HCT116 (cell line): ENCODE data around the gene LSM4. TPM values are rescaled to one million over a fixed set of nuclear protein-coding genes. Genes with fewer than 3 reads are reported as not detected.

Experiments
- ATAC-seq: fragments of 200-7000 bp; cut with Tn5 transposase; 2 replicates; pipeline ENCODE4 v1.9.1; 2020; ENCODE audit warnings: mild to moderate bottlenecking, moderate library complexity
- BruUV-seq: library from RNA; stranded (reverse); fragments of 400-500 nt; replicated peaks from 2 replicates; lab custom pipeline; 2021; lab: Mats Ljungman, UMichigan
- CTCF ChIA-PET: fragments of 300-600 bp; sonication (Branson Sonifier 250); formaldehyde crosslinking; loops from one replicate; lab custom pipeline; 2021; ENCODE audit warnings: antibody characterized with exemption; lab: Charles Lee
- POLR2A ChIA-PET: fragments of 300-600, 350-600 bp; sonication (Branson Sonifier 250); formaldehyde crosslinking; loops from one replicate; lab custom pipeline; 2021; ENCODE audit warnings: antibody characterized with exemption; lab: Charles Lee
- RAD21 ChIA-PET, 2 experiments: fragments of 300-600 bp; sonication (Branson Sonifier 250); formaldehyde crosslinking; loops; one replicate each; lab custom pipeline; 2023; ENCODE audit warnings: low total read pairs in 2 of 2; ENCODE audit not compliant: uncharacterized antibody in 2 of 2, unreplicated experiment in 2 of 2, low non-redundant PET in 1 of 2; lab: Charles Lee
- DNase-seq: peaks from one replicate; pipeline ENCODE4 v3.0.0-alpha.2; 2010; ENCODE audit warnings: low read depth, low spot score
- H2AFZ ChIP-seq: fragments of 200-600 bp; shearing (Covaris generic), sonication (generic); 2 replicates; pipeline ENCODE4 v1.6.1; 2017; ENCODE audit warnings: low read depth, mixed run types, mixed read lengths, antibody characterized with exemption, low read length; ENCODE audit not compliant: poor library complexity, severe bottlenecking
- H3K27ac ChIP-seq: 2 replicates; pipeline ENCODE4 v1.5.1; 2012; ENCODE audit warnings: low read depth, low read length
- H3K27me3 ChIP-seq: fragments of 200-600 bp; sonication (generic); 2 replicates; pipeline ENCODE4 v1.6.1; 2016; ENCODE audit warnings: mixed run types, low read length, mixed read lengths; ENCODE audit not compliant: insufficient read depth
- H3K36me3 ChIP-seq, 2 experiments: fragments of 200-500 bp in 1 of 2; fragments of 200-600 bp in 1 of 2; sonication (Bioruptor generic) in 1 of 2; sonication (generic) in 1 of 2; 2 replicates each; pipeline versions ENCODE4 v1.5.1 to v1.6.1; 2014 to 2016; ENCODE audit warnings: low read length in 2 of 2, inconsistent platforms in 1 of 2, mixed read lengths in 1 of 2, mixed run types in 1 of 2; ENCODE audit not compliant: insufficient read depth in 2 of 2, control insufficient read depth in 1 of 2
- H3K4me1 ChIP-seq, 2 experiments: fragments of 200-600 bp in 1 of 2; sonication (generic) in 1 of 2; 2 replicates each; pipeline versions ENCODE4 v1.5.1 to v1.6.1; 2012 to 2017; ENCODE audit warnings: low read length in 2 of 2, inconsistent platforms in 1 of 2, mild to moderate bottlenecking in 1 of 2, mixed read lengths in 1 of 2, mixed run types in 1 of 2, moderate library complexity in 1 of 2; ENCODE audit not compliant: insufficient read depth in 2 of 2, control insufficient read depth in 1 of 2
- H3K4me2 ChIP-seq: fragments of 200-600 bp; sonication (generic); 2 replicates; pipeline ENCODE4 v1.6.1; 2017; ENCODE audit warnings: mixed run types, low read length, mixed read lengths
- H3K4me3 ChIP-seq, 2 experiments: fragments of 200-600 bp in 1 of 2; sonication (generic) in 1 of 2; replicated peaks in 1 of 2; 2 replicates each; pipeline ENCODE4 v1.5.1; 2011 to 2016; ENCODE audit warnings: low read length in 2 of 2, control low read depth in 1 of 2, low read depth in 1 of 2, mild to moderate bottlenecking in 1 of 2, mixed read lengths in 1 of 2, mixed run types in 1 of 2
- H3K79me2 ChIP-seq: fragments of 200-600 bp; sonication (generic); 2 replicates; pipeline ENCODE4 v1.6.1; 2017; ENCODE audit warnings: mild to moderate bottlenecking, mixed run types, low read length, moderate library complexity, mixed read lengths; ENCODE audit not compliant: insufficient read depth
- H3K9ac ChIP-seq: fragments of 200-600 bp; sonication (generic); 2 replicates; pipeline ENCODE4 v1.6.1; 2016; ENCODE audit warnings: low read length, mixed read lengths
- H3K9me2 ChIP-seq: fragments of 200-600 bp; sonication (generic), shearing (Covaris generic); 2 replicates; pipeline ENCODE4 v1.6.1; 2017; ENCODE audit warnings: mixed run types, mild to moderate bottlenecking, moderate library complexity; ENCODE audit not compliant: insufficient read depth
- H3K9me3 ChIP-seq, 2 experiments: fragments of 200-500 bp in 1 of 2; fragments of 200-600 bp in 1 of 2; sonication (Bioruptor generic) in 1 of 2; sonication (generic) in 1 of 2; 2 replicates each; pipeline ENCODE4 v1.6.1; 2014 to 2017; ENCODE audit warnings: low read length in 2 of 2, mixed read lengths in 2 of 2, inconsistent platforms in 1 of 2, low read depth in 1 of 2, mild to moderate bottlenecking in 1 of 2, mixed run types in 1 of 2, moderate library complexity in 1 of 2; ENCODE audit not compliant: control insufficient read depth in 1 of 2, insufficient read depth in 1 of 2
- H4K20me1 ChIP-seq: fragments of 200-600 bp; sonication (generic), shearing (Covaris generic); 2 replicates; pipeline ENCODE4 v1.6.1; 2017; ENCODE audit warnings: mixed run types, mild to moderate bottlenecking, moderate library complexity; ENCODE audit not compliant: insufficient read depth
- CEBPB ChIP-seq: IDR thresholded peaks from 2 replicates; pipeline ENCODE4 v1.6.1; 2012; ENCODE audit warnings: low read depth
- EGR1 ChIP-seq: IDR thresholded peaks from 2 replicates; pipeline ENCODE4 v1.6.1; 2012; ENCODE audit warnings: low read depth
- ELF1 ChIP-seq: IDR thresholded peaks from 2 replicates; pipeline ENCODE4 v1.6.1; 2012; ENCODE audit warnings: low read depth, borderline replicate concordance
- EZH2phosphoT487 ChIP-seq: fragments of 200-600 bp; IDR thresholded peaks from 2 replicates; pipeline ENCODE4 v1.6.1; 2018; ENCODE audit warnings: antibody characterized with exemption, borderline replicate concordance
- SIN3A ChIP-seq: IDR thresholded peaks from 2 replicates; pipeline ENCODE4 v1.6.1; 2012; ENCODE audit warnings: low read depth
- SP1 ChIP-seq: IDR thresholded peaks from 2 replicates; pipeline ENCODE4 v1.6.1; 2012; ENCODE audit warnings: low read depth
- SRF ChIP-seq: IDR thresholded peaks from 2 replicates; pipeline ENCODE4 v1.6.1; 2012; ENCODE audit warnings: low read depth
- YY1 ChIP-seq: IDR thresholded peaks from 2 replicates; pipeline ENCODE4 v1.6.1; 2011; ENCODE audit warnings: low read length, low read depth, moderate library complexity, mild to moderate bottlenecking; ENCODE audit not compliant: insufficient replicate concordance; ENCODE audit errors: extremely low read depth
- ZFX ChIP-seq: fragments of 450-650 bp; IDR thresholded peaks from 2 replicates; pipeline ENCODE4 v1.6.1; 2017
- intact Hi-C: fragments of 100-400 bp; cut with micrococcal nuclease; formaldehyde crosslinking; loops from 2 replicates; pipeline ENCODE4 v1.10.0; 2022
- total RNA-seq: library from RNA; stranded (reverse); gene quantifications from one replicate; pipeline ENCODE4 v1.2.1, GENCODE V29; 2021; ENCODE audit not compliant: unreplicated experiment
- TF ChIP-seq, protein P1 (sequence below), 3 experiments: fragments of 200-600 bp in 1 of 3; sonication (generic) in 1 of 3; IDR thresholded peaks in 2 of 3; conservative IDR thresholded peaks in 1 of 3; 2 replicates each; pipeline ENCODE4 v1.5.1; 2012 to 2017; ENCODE audit warnings: low read depth in 2 of 3, low read length in 2 of 3, antibody characterized with exemption in 1 of 3, borderline replicate concordance in 1 of 3, control low read depth in 1 of 3, mild to moderate bottlenecking in 1 of 3, mixed read lengths in 1 of 3, mixed run types in 1 of 3, moderate library complexity in 1 of 3; ENCODE audit not compliant: insufficient read depth in 1 of 3

Gene LSM4
- total RNA-seq, 1 experiment from 2014 or later, result 400 TPM

DNA sequence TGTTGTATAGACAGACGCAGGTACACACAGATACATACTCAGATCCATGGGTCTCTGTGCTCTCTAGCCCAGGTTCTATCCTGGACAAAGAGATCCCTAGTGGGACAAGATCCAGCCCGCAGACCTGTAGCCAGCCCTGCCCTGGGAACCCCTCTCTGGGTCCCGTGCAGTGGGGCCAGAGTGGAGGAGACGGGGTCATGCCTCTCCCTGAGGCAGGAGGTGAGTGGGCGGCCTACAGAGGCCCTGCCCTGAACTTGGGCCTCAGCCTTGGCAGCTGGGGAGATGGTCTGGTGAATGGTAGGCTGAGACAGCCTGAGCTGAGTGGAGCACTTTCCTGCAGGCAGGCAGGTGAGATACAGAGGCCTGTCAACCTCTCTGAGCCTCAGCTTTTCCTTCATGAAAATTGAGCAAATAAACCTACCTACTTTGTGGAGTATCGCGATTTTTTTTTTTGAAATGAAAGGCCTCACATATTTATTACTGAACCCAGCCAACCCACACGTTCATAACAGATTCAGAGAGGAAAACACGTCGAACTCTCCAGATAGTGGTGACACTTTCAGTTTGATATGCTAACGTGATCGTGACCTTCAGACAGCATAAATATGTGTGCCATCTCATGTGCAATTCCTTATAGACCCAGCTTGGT is 38.0 kb downstream of the LSM4 start:
- ATAC-seq (no peak), DNase-seq (no peak)
- H3K27me3 ChIP-seq, result no peaks in the 10 kb centered on the region
- H3K79me2 ChIP-seq, result peaks cover 9% of the 10 kb centered on the region
- H3K4me2 ChIP-seq, result peak overlapping the region; percentile 31; the same call in 1 of the 2 replicates
- no peaks in the 10 kb centered on the region for H3K9me3 ChIP-seq
- intact Hi-C loops, result no loop called here
- H3K36me3 ChIP-seq, result no peaks in the 10 kb centered on the region
- H4K20me1 ChIP-seq, result no peaks in the 10 kb centered on the region
- H3K4me3 ChIP-seq, result no peak overlapping the region
- ChIA-PET POLR2A (no interaction called here), RAD21 (no interaction called here), CTCF (no interaction called here)
- peaks cover 30 to 41% of the 10 kb centered on the region in 2 experiments for H3K4me1 ChIP-seq
- TF ChIP-seq, protein P1, sequence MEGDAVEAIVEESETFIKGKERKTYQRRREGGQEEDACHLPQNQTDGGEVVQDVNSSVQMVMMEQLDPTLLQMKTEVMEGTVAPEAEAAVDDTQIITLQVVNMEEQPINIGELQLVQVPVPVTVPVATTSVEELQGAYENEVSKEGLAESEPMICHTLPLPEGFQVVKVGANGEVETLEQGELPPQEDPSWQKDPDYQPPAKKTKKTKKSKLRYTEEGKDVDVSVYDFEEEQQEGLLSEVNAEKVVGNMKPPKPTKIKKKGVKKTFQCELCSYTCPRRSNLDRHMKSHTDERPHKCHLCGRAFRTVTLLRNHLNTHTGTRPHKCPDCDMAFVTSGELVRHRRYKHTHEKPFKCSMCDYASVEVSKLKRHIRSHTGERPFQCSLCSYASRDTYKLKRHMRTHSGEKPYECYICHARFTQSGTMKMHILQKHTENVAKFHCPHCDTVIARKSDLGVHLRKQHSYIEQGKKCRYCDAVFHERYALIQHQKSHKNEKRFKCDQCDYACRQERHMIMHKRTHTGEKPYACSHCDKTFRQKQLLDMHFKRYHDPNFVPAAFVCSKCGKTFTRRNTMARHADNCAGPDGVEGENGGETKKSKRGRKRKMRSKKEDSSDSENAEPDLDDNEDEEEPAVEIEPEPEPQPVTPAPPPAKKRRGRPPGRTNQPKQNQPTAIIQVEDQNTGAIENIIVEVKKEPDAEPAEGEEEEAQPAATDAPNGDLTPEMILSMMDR (IDR thresholded peaks at IDR 0.05 in 2 of 3, conservative IDR thresholded peaks at IDR 0.05 in 1 of 3; ENCODE audit: borderline replicate concordance in 1 of 3, insufficient read depth in 1 of 3, low read depth in 2 of 3, low read length in 2 of 3), result no peak
- TF ChIP-seq SRF (no peak), SIN3A (no peak), ZFX (peak; percentile 20; the same call in 1 of the 2 replicates), EZH2phosphoT487 (no peak), SP1 (no peak), ELF1 (no peak), YY1 (no peak), CEBPB (no peak), EGR1 (peak; percentile 45; the same call in 1 of the 2 replicates)
- H3K9ac ChIP-seq, result peak overlapping the region; percentile 13; the same call in 1 of the 2 replicates
- no TSS peak for BruUV-seq
- no peaks in the 10 kb centered on the region for H3K9me2 ChIP-seq
- no peak overlapping the region for H2AFZ ChIP-seq
- peak overlapping the region; percentile 21; the same call in 1 of the 2 replicates for H3K27ac ChIP-seq
